HG02870 (cell line): ENCODE results near the gene GRM1.

Experiments
- ATAC-seq: cut with Tn5 transposase; IDR thresholded peaks from one replicate; pipeline ENCODE4 v1.9.1; 2021; ENCODE audit warnings: mild to moderate bottlenecking, moderate library complexity; ENCODE audit not compliant: unreplicated experiment

Gene GRM1

GRCh38 chr6:146028851-146029572 lies at the start of gene GRM1:
GRM1 (plus strand) TSS chr6:146029062; CDS start chr6:146029518, 456 bp downstream.
- ATAC-seq, result no peak

GRCh38 chr6:146009338-146009737 lies 19.5 kb upstream of the GRM1 start:
- no peak for ATAC-seq

- no peak for ATAC-seq
Measured at GRCh38 chr6:146014233-146014632, 14.6 kb upstream of the GRM1 start.

- ATAC-seq, result no peak
Measured at GRCh38 chr6:146017672-146018071, 11.2 kb upstream of the GRM1 start.

GRCh38 chr6:146026873-146027272 lies 2.0 kb upstream of the GRM1 start:
- ATAC-seq, result no peak

GRCh38 chr6:146027586-146028251 lies 1.1 kb upstream of the GRM1 start:
- no peak for ATAC-seq

- ATAC-seq, result no peak
Measured at GRCh38 chr6:146028252-146028795, 538 bp upstream of the GRM1 start.

GRCh38 chr6:146029573-146030184 lies 817 bp downstream of the GRM1 start:
- no peak for ATAC-seq

- ATAC-seq, result no peak
Measured at GRCh38 chr6:146032387-146032786, 3.5 kb downstream of the GRM1 start.

- no peak for ATAC-seq
Measured at GRCh38 chr6:146040360-146040759, 11.5 kb downstream of the GRM1 start.

- no peak for ATAC-seq
Measured at GRCh38 chr6:146041282-146041681, 12.4 kb downstream of the GRM1 start.

- ATAC-seq, result no peak
Measured at GRCh38 chr6:146047371-146047770, 18.5 kb downstream of the GRM1 start.

- ATAC-seq, result no peak
Measured at GRCh38 chr6:146050168-146050567, 21.3 kb downstream of the GRM1 start.

- no peak for ATAC-seq
Measured at GRCh38 chr6:146056506-146056905, 27.6 kb downstream of the GRM1 start.

GRCh38 chr6:146065690-146066089 lies 36.8 kb downstream of the GRM1 start:
- no peak for ATAC-seq

- no peak for ATAC-seq
Measured at GRCh38 chr6:146066506-146066905, 37.6 kb downstream of the GRM1 start.

GRCh38 chr6:146071781-146072180 lies 42.9 kb downstream of the GRM1 start:
- no peak for ATAC-seq

- ATAC-seq, result no peak
Measured at GRCh38 chr6:146077992-146078391, 49.1 kb downstream of the GRM1 start.

GRCh38 chr6:146087386-146087785 lies 58.5 kb downstream of the GRM1 start:
- ATAC-seq, result no peak

- no peak for ATAC-seq
Measured at GRCh38 chr6:146090474-146090873, 61.6 kb downstream of the GRM1 start.

GRCh38 chr6:146092961-146093686 lies 64.3 kb downstream of the GRM1 start:
- ATAC-seq, result no peak
